Measurements from ENCODE around the gene BOD1. TPM values are rescaled to one million over a fixed set of nuclear protein-coding genes. Genes with fewer than 3 reads are reported as not detected.

BOD1 gene
- 76.7 TPM for total RNA-seq (ENCODE audit: unreplicated experiment)
- long read RNA-seq, transcript BOD1-201 (3 exons, 1,286 nt) = minor isoform, 5 of 93 reads
- long read RNA-seq, transcript BOD1-202 (4 exons, 1,562 nt) = major isoform, 79 of 93 reads
- long read RNA-seq, partial matches to known transcripts = 1 of 93 reads
- long read RNA-seq, other reads (novel, unspliced or antisense) = 8 of 93 reads

DNA sequence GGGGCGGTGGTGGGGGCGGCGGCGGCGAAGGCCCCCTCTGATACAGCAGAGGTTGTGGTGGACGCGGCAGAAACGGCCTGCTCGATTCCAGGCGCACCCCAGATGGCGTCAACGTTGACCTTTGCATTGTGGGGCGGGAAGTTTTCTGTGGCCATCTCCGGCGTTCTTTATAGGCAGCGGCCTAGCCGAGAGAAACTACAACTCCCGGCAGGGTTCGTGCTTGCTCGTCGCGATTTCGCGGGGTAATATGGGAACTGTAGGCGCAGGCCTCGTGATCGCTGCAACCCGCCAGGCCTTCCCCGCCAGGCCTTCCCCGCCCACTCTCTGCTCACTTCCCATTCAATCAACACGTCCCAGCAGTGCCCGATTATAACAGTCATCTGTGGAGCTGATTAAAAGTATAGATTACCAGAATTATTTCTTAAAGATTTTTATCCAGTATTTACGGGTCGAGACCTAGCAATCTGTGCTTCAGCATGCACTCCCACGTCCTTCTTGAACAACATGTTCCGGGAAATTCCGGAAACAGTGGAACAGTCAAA is at the start of gene BOD1:
TSS of gene BOD1 (minus strand) at position 74 of the 542 bp plus-strand sequence. CDS start 214 bp downstream, outside the sequence.
- peaks cover 35% of the 10 kb centered on the region for H3K4me1 Mint-ChIP-seq (ENCODE audit: unreplicated experiment)
- H3K4me3 Mint-ChIP-seq (ENCODE audit: unreplicated experiment) = peak within 1 kb of the TSS; percentile 94
- TF ChIP-seq, protein P1, sequence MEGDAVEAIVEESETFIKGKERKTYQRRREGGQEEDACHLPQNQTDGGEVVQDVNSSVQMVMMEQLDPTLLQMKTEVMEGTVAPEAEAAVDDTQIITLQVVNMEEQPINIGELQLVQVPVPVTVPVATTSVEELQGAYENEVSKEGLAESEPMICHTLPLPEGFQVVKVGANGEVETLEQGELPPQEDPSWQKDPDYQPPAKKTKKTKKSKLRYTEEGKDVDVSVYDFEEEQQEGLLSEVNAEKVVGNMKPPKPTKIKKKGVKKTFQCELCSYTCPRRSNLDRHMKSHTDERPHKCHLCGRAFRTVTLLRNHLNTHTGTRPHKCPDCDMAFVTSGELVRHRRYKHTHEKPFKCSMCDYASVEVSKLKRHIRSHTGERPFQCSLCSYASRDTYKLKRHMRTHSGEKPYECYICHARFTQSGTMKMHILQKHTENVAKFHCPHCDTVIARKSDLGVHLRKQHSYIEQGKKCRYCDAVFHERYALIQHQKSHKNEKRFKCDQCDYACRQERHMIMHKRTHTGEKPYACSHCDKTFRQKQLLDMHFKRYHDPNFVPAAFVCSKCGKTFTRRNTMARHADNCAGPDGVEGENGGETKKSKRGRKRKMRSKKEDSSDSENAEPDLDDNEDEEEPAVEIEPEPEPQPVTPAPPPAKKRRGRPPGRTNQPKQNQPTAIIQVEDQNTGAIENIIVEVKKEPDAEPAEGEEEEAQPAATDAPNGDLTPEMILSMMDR (IDR thresholded peaks at IDR 0.05; ENCODE audit: unreplicated experiment) = no peak
- H3K27ac Mint-ChIP-seq (ENCODE audit: unreplicated experiment) = peak within 1 kb of the TSS; percentile 95
- H3K9me3 Mint-ChIP-seq (ENCODE audit: unreplicated experiment) = no peaks in the 10 kb centered on the region
- peaks cover 6% of the 10 kb centered on the region for H3K27me3 Mint-ChIP-seq (ENCODE audit: unreplicated experiment)
- peak; percentile 93 for DNase-seq (ENCODE audit: low spot score)
- H3K36me3 Mint-ChIP-seq (ENCODE audit: low read depth, unreplicated experiment) = no peaks in the 10 kb centered on the region

GRCh38 chr5:173665326-173665725 is 48.9 kb upstream of the BOD1 start:
- H3K9me3 Mint-ChIP-seq (ENCODE audit: unreplicated experiment) = peaks cover 13% of the 10 kb centered on the region
- H3K27ac Mint-ChIP-seq (ENCODE audit: unreplicated experiment) = no peak overlapping the region
- TF ChIP-seq, protein P1 (IDR thresholded peaks at IDR 0.05; ENCODE audit: unreplicated experiment) = no peak

GRCh38 chr5:173664154-173664526 is 47.7 kb upstream of the BOD1 start:
- peaks cover 15% of the 10 kb centered on the region for H3K36me3 Mint-ChIP-seq (ENCODE audit: low read depth, unreplicated experiment)
- H3K9me3 Mint-ChIP-seq (ENCODE audit: unreplicated experiment) = peaks cover 9% of the 10 kb centered on the region
- peak; percentile 53 for DNase-seq (ENCODE audit: low spot score)
- no peak overlapping the region for H3K4me3 Mint-ChIP-seq (ENCODE audit: unreplicated experiment)
- peaks cover 4% of the 10 kb centered on the region for H3K27me3 Mint-ChIP-seq (ENCODE audit: unreplicated experiment)
- peaks cover 10% of the 10 kb centered on the region for H3K4me1 Mint-ChIP-seq (ENCODE audit: unreplicated experiment)
- TF ChIP-seq, protein P1 (IDR thresholded peaks at IDR 0.05; ENCODE audit: unreplicated experiment) = no peak
- H3K27ac Mint-ChIP-seq (ENCODE audit: unreplicated experiment) = peak overlapping the region; percentile 76

More at GRCh38 chr5:173665326-173665725, 48.9 kb upstream of the BOD1 start:
- H3K36me3 Mint-ChIP-seq (ENCODE audit: low read depth, unreplicated experiment) = peaks cover 19% of the 10 kb centered on the region
- peaks cover 3% of the 10 kb centered on the region for H3K27me3 Mint-ChIP-seq (ENCODE audit: unreplicated experiment)
- H3K4me1 Mint-ChIP-seq (ENCODE audit: unreplicated experiment) = peaks cover 16% of the 10 kb centered on the region
- H3K4me3 Mint-ChIP-seq (ENCODE audit: unreplicated experiment) = no peak overlapping the region
- no peak for DNase-seq (ENCODE audit: low spot score)

- H3K9me3 Mint-ChIP-seq (ENCODE audit: unreplicated experiment) = peaks cover 9% of the 10 kb centered on the region
- H3K36me3 Mint-ChIP-seq (ENCODE audit: low read depth, unreplicated experiment) = peaks cover 11% of the 10 kb centered on the region
- H3K27me3 Mint-ChIP-seq (ENCODE audit: unreplicated experiment) = peaks cover 4% of the 10 kb centered on the region
- DNase-seq (ENCODE audit: low spot score) = no peak
- TF ChIP-seq, protein P1 (IDR thresholded peaks at IDR 0.05; ENCODE audit: unreplicated experiment) = no peak
- peak overlapping the region; percentile 76 for H3K27ac Mint-ChIP-seq (ENCODE audit: unreplicated experiment)
- H3K4me1 Mint-ChIP-seq (ENCODE audit: unreplicated experiment) = peaks cover 10% of the 10 kb centered on the region
- no peak overlapping the region for H3K4me3 Mint-ChIP-seq (ENCODE audit: unreplicated experiment)
Measured at GRCh38 chr5:173663352-173664153, 47.1 kb upstream of the BOD1 start.
